Testis (tissue), 2 donors: Measurements from ENCODE around the gene SMIM5.

Experiments
- POLR2A ChIP-seq: fragments of 450-650 bp; IDR thresholded peaks from one replicate; pipeline ENCODE4 v1.6.1; 2017; ENCODE audit warnings: antibody characterized with exemption, mild to moderate bottlenecking, moderate library complexity
- TF ChIP-seq, protein P1 (sequence below), 3 experiments: fragments of 450-650 bp in 2 of 3; fragments of 200-600 bp in 1 of 3; sonication (generic) in 1 of 3; IDR thresholded peaks; one replicate each; pipeline ENCODE4 v1.5.1; 2016 to 2019; ENCODE audit warnings: antibody characterized with exemption in 3 of 3, mild to moderate bottlenecking in 2 of 3, moderate library complexity in 1 of 3

DNA sequence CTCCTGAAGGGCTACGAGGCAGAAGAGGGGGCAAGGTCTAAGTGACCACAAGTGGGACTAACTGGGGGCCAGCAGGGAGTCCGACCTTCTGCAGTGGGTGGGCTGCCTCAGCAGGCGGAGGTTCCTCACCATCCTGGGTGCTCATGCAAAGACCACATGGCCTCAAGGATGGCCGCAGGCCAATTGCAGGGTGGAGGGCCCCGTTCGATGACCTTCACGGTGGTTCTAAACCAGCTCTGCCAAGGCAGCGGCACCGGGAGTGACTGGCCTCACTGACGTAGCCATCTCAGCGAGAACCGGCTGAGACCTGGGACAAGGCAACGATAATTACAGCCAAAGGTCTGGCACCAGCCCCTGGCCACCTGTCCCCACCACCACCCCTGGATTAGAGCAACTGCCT lies 5.7 kb downstream of the SMIM5 start:
- TF ChIP-seq, protein P1, sequence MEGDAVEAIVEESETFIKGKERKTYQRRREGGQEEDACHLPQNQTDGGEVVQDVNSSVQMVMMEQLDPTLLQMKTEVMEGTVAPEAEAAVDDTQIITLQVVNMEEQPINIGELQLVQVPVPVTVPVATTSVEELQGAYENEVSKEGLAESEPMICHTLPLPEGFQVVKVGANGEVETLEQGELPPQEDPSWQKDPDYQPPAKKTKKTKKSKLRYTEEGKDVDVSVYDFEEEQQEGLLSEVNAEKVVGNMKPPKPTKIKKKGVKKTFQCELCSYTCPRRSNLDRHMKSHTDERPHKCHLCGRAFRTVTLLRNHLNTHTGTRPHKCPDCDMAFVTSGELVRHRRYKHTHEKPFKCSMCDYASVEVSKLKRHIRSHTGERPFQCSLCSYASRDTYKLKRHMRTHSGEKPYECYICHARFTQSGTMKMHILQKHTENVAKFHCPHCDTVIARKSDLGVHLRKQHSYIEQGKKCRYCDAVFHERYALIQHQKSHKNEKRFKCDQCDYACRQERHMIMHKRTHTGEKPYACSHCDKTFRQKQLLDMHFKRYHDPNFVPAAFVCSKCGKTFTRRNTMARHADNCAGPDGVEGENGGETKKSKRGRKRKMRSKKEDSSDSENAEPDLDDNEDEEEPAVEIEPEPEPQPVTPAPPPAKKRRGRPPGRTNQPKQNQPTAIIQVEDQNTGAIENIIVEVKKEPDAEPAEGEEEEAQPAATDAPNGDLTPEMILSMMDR (IDR thresholded peaks at IDR 0.05) = no peak
- no peak for TF ChIP-seq POLR2A
